ENCODE data around the gene SCYGR5.
"Not testable (repeated sequence)": the region's sequence is repeated elsewhere in the genome, so short reads cannot be mapped to it uniquely, and the experiment has no call there.

The SCYGR5 gene, protein sequence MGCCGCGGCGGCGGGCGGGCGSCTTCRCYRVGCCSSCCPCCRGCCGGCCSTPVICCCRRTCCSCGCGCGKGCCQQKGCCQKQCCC

GRCh38 chr2:227666631-227667170 lies at the start of gene SCYGR5:
SCYGR5 (plus strand) TSS chr2:227666804; CDS start chr2:227666804, 0 bp downstream.
- not testable (repeated sequence) for DNase-seq (ENCODE audit: low spot score)

DNA sequence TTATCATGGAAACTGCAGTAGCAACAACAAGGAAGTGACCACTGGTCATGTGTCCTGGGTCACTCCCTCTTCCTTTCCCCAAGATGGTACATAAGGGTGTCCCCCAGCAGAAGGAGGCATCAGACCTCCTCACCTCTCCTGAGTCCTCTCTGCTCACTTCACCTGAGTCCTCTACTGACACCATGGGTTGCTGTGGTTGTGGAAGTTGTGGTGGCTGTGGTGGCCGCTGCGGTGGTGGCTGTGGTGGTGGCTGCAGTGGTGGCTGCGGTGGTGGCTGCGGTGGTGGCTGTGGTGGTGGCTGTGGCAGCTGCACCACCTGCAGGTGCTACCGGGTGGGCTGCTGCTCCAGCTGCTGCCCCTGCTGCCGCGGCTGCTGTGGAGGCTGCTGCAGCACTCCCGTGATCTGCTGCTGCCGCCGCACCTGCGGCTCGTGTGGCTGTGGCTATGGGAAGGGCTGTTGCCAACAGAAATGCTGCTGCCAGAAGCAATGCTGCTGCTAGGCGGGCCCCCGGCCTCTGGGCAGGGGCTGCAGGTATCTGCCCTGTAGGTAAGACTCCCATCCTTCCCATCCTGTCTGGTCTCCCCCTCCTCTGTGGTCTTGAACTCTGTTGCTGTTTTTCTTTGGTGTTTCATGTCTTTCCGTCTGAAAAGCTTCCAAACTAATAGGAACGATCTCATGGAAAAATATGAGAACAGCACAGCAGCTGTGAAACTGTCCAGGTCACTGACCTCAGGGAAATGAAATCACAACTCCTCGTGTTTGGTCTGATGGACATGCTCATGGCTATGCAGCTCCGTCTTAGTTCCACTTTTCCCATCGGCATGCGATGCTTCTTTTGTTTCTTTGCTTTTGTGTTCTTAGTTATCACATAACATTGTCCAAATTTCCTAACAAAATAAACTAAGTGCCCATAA lies 49.0 kb upstream of the SCYGR5 start, which contains the start of gene SCYGR4:
Gene SCYGR4 (plus strand): TSS at position 183 of the 915 bp plus-strand sequence. CDS start 0 bp downstream, at position 183.
- DNase-seq (ENCODE audit: low spot score) = no peak

DNA sequence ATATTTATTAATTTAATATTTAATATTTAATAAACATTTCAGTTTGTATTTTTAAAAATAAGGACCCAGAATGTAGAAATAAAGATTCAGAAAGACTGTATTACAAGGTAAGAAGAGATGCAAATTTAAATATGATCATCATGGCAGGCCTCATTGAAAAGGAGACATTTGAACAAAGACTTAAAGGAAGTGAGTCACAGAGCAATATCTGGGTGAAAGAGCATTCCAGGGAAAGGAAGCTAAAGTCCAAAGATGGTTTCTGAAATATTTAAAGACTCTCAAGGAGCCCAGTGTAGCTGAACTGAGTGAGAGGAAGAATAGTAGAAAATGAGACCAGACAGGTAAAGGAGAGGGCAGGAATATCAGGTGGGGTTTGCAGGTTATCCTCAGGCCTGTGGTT lies 43.4 kb upstream of the SCYGR5 start:
- DNase-seq (ENCODE audit: low spot score) = no peak

DNA sequence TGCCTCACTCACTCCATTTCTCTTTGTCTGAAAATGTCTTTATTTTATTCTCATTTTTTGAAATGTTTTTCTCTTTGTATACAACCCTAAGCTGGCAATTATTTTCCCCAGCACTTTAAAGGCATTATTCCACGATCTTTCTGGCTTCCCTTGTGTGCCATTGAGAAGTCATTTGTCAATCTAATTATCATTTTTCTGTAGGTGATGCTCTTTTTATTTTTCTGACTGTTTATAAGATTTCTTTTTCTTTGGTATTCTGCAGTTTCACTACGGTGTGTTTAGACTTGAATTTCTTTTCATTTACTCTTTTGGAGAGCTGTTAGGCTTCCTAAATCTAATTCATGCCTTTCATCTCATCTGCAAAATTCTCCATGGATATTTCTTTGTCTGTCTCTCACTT lies 41.2 kb upstream of the SCYGR5 start:
- DNase-seq (ENCODE audit: low spot score) = no peak

DNA sequence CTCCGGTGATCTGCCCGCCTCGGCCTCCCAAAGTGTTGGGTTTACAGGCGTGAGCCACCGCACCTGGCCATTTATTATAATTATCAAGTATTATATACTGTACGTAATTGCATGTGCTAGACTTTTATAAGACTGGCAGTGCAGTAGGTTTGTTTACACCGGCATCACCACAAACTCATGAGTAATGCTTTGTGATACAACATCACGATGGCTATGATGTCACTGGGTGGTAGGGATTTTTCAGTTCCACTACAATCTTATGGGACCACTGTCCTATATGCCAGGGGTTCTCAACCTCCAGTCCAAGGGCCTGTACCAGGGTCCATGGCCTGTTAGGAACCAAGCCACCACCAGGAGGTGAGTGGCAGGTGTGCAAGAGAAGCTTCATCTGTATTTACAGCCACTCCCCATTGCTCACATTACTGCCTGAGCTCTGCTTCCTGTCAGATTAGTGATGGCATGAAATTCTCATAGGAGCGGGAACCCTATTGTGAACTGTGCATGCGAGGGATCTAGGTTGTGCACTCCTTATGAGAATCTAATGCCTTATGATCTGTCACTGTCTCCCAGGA lies 39.9 kb upstream of the SCYGR5 start:
- no peak for DNase-seq (ENCODE audit: low spot score)

GRCh38 chr2:227627769-227628168 lies 38.8 kb upstream of the SCYGR5 start:
- DNase-seq (ENCODE audit: low spot score) = no peak

GRCh38 chr2:227629435-227629834 lies 37.2 kb upstream of the SCYGR5 start:
- no peak for DNase-seq (ENCODE audit: low spot score)

- DNase-seq (ENCODE audit: low spot score) = no peak
Measured at GRCh38 chr2:227630322-227630721, 36.3 kb upstream of the SCYGR5 start.

GRCh38 chr2:227632827-227633226 lies 33.8 kb upstream of the SCYGR5 start:
- DNase-seq (ENCODE audit: low spot score) = no peak

GRCh38 chr2:227634201-227634600 lies 32.4 kb upstream of the SCYGR5 start:
- DNase-seq (ENCODE audit: low spot score) = no peak

DNA sequence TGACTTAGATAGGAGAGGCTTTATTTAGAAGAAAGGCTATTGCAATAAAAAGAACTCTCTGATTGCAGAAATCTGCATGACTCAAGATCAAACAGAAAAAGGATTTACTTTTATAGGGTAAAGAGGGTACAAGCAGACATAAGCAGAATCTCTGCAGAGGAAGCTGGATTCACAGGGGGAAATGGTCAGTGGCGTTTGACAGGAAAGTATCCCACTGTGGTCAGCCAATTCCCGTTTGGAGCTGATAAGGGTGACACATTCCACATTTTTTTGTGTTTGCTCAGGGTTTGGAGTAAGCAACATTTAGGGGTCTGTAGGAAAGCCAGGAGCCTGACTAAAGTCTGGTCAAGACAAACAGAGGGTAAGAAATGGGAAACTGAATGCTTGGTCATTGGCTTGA lies 23.9 kb upstream of the SCYGR5 start:
- DNase-seq (ENCODE audit: low spot score) = no peak

- DNase-seq (ENCODE audit: low spot score) = no peak
Measured at GRCh38 chr2:227643990-227644551, 22.5 kb upstream of the SCYGR5 start.

- DNase-seq (ENCODE audit: low spot score) = no peak
Measured at GRCh38 chr2:227653419-227653818, 13.2 kb upstream of the SCYGR5 start.

GRCh38 chr2:227654426-227654825 lies 12.2 kb upstream of the SCYGR5 start:
- DNase-seq (ENCODE audit: low spot score) = no peak

DNA sequence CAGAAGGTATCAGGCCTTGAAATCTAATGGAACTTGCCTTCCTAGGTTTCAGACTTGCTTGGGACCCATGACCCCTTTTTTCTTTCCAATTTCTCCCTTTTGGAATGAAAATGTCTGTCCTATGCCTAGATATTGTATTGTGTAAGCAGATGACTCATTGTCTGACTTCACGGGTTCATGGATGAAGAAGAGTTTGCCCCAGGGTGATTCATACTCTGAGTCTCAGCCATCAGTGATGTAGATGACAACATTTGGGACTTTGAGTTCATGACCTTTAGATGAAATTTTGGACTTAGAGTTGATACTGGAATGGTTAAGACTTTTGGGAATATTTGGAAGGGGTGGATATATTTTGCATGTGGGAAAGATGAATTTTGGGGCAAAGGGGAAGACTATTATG lies 11.2 kb upstream of the SCYGR5 start:
- DNase-seq (ENCODE audit: low spot score) = peak; percentile 83

- no peak for DNase-seq (ENCODE audit: low spot score)
Measured at GRCh38 chr2:227657199-227657845, 9.3 kb upstream of the SCYGR5 start.

DNA sequence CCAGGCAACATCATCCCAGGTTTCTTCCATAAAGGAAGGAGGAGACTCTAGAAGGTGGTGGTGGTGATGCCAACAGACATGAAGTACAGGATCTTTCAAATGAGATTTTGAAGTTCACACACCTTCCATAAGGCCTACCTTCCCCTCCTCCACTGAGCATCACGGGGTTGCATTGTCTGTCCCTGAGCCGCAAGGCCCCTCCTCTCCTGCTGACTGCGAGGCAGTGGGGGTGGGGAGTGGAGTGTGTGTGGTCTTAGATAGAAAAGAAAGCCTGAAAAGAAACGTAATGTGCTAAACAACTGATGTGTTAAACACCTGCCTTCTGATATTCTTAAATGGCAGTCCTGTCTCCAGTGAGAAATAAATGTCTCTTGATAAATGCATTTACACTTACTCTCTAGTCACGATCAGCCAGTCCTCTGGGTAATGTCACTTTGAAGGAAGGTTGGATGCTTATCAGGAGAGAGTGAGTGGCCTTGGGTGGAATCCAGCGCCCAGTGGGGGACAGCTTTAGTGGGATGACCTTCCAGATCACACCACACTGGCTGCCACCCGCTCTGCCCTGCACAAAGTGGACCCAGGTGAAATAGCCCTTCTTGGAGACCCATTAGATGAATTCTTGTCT lies 5.5 kb upstream of the SCYGR5 start:
- DNase-seq (ENCODE audit: low spot score) = no peak

- no peak for DNase-seq (ENCODE audit: low spot score)
Measured at GRCh38 chr2:227661827-227662226, 4.8 kb upstream of the SCYGR5 start.

- no peak for DNase-seq (ENCODE audit: low spot score)
Measured at GRCh38 chr2:227665189-227665940, 1.2 kb upstream of the SCYGR5 start.

DNA sequence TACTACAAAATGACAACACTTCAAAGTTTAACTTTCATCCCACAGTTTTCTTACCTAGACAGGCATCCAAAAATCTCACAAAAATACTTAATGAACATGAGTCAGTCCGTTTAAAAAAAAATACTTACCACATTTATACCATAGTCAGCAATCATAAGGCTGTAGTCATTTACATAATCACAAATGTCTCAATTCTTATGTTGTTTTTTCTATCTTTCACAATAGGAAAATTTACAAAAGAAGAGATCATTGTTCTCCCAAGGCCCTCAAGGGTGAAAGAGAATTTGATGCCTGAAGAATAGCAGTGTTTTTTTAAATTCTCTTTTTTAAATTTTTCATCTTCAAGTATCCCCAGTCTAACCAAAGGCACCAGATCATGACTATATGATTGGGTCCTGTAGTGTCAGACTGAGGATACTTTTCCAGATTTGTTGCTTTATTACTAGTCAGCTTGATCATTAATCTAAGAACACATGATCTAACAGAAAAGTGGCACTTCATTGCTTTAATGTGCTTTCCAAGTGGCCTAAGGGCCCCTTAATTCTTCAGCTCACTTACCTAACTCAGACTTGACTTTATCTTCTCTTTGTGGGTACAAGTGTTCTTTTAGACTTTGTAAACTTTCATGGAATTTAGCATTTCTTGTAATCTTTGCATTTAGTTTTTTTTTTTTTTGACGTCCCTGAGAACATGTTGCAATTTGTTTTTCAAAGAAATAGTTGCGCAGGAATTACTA lies 4.7 kb downstream of the SCYGR5 start:
- DNase-seq (ENCODE audit: low spot score) = no peak
